RCC 7860 (cell line): Measurements from ENCODE around the gene FCHSD2.
"Not testable (repeated sequence)": the region's sequence is repeated elsewhere in the genome, so short reads cannot be mapped to it uniquely, and the experiment has no call there.

Experiments
- DNase-seq: peaks from one replicate; pipeline ENCODE4 v3.0.0-alpha.2; 2015; ENCODE audit warnings: low spot score
- FAIRE-seq: peaks from 2 replicates; lab custom pipeline; 2012; peaks lifted over from hg19 to GRCh38; lab: Jason Lieb, UNC

The FCHSD2 gene

DNA sequence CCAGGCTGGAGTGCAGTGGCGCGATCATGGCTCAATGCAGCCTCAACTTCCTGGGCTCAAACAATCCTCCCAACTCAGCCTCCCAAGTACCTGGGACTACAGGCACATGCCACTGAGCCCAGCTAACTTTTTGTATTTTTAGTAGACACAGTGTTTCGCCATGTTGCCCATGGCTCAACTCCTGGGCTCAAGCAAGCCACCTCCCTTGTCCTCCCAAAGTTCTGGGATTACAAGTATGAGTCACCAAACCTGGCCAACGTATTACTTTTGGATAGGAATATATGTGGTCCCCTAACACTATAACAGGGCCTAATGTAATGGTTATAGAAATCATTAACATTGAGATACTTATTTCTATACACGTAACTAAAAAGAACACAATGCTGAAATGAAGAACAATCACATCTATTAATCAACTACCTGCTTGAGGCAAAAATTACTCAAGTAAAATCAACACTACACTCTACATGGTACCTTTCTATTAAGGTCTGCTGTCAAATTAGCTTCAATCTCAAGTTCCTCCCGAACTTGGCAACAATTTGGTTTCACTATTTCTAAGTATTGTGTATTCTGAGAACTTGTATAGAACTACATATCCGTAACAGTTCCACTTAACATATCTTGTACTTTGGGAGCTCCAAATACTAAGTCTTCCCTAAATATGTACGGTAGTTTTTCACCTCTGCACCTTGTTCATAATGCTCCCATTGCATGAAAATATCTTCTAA lies 124.9 kb downstream of the FCHSD2 start:
- no peak for FAIRE-seq
- no peak for DNase-seq

DNA sequence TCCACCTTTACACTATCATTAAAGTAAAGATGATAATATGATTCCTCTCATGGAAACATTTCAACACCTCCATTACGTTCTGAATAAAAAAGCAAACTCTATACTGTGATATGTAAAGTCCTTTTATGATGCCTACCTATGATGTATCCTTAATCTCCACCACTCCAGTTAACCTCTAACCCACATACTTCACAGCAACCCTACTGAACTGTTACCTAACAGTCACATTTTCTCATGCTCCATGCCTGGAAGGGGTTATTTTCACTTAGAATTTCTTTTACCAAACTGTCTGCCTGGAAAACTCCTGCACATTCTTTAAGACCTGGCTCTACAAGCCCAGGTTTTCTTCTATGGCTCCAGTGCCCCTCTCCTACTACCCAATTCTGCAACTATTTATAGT lies 129.1 kb downstream of the FCHSD2 start:
- FAIRE-seq (no peak), DNase-seq (no peak)

- FAIRE-seq (no peak), DNase-seq (no peak)
These were observed 129.8 kb downstream of the FCHSD2 start for GRCh38 chr11:73012121-73012863.

DNA sequence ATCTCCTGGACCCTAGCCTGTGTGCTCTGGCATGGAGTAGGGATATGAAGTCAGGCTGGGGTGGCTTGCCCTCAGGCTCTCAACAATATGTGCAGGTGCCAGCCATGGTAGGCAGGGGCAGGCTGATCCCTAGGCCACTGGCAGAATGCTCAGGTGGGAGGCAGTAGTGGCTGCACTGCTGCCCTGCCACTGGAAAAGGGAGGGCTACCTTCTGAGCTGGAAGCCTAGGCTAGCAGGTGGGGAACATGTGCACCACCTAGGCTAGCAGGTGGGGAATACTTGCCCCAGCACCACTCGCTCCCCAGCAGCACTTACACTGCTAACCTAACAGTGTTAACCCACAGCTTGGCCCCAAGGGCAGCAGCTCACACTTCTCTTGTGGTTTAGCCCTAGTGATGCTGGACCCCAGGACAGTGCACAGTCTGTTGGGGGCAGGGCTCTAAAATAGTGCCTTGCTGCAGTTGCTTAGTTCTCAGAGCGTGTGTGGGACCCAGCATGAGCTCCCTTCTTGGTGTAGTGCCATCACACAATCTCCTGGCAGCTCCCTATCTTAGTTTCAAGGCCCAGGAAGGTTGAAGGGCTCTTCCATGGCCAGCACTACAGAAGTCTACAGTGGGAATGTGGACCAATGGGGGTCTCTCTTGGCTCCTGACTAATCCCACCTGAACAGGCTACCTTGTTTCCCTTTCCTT lies 130.8 kb downstream of the FCHSD2 start:
- no peak for FAIRE-seq
- no peak for DNase-seq

DNA sequence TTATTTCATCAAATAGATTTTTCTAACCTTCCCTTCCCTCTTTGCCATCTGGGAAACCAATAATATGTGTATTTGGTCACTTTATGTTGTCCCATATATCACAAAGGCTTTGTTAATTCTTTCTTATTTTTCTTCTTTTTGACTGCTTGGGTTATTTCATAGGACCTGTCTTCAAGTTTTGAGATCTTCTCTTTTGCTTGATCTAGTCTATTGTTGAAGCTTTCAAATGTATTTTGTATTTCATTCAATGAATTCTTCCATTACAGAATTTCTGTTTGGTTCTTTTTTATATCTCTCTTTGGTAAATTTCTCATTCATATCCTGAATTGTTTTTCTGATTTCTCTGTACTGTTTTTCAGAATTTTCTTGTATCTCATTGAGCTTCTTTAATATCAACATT lies 132.1 kb downstream of the FCHSD2 start:
- FAIRE-seq (no peak), DNase-seq (no peak)

GRCh38 chr11:73004088-73004487 lies 138.0 kb downstream of the FCHSD2 start:
- DNase-seq = no peak
- FAIRE-seq = no peak

GRCh38 chr11:73003088-73003487 lies 139.0 kb downstream of the FCHSD2 start:
- FAIRE-seq (no peak), DNase-seq (no peak)

- DNase-seq (no peak), FAIRE-seq (no peak)
These were observed 139.9 kb downstream of the FCHSD2 start for GRCh38 chr11:73002214-73002613.

DNA sequence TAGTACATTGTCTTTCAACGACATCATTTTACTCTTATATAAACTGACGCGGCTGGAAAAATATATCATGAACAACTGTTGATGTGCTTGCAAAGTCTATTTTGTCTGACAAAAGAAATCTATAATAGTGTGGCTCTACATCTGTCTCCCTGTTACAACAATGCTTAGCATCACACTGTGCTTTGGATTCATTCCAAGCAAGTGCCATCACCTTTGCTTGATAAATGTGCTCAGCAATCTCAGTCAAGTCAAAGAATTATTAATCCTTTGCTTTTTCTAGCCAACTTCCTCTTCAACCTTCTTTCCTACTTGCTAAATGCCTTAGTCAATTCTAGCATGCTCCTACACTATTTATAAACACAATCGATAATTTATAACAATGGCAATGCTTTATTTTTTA lies 140.5 kb downstream of the FCHSD2 start:
- FAIRE-seq (no peak), DNase-seq (no peak)

GRCh38 chr11:72998676-72999075 lies 143.4 kb downstream of the FCHSD2 start:
- no peak for DNase-seq
- FAIRE-seq = no peak

GRCh38 chr11:72996959-72997358 lies 145.2 kb downstream of the FCHSD2 start:
- DNase-seq (no peak), FAIRE-seq (no peak)

GRCh38 chr11:72989727-72990126 lies 152.4 kb downstream of the FCHSD2 start:
- no peak for FAIRE-seq

GRCh38 chr11:72988821-72989220 lies 153.3 kb downstream of the FCHSD2 start:
- no peak for DNase-seq
- FAIRE-seq = no peak

More at GRCh38 chr11:72989727-72990126, 152.4 kb downstream of the FCHSD2 start:
- DNase-seq = no peak

DNA sequence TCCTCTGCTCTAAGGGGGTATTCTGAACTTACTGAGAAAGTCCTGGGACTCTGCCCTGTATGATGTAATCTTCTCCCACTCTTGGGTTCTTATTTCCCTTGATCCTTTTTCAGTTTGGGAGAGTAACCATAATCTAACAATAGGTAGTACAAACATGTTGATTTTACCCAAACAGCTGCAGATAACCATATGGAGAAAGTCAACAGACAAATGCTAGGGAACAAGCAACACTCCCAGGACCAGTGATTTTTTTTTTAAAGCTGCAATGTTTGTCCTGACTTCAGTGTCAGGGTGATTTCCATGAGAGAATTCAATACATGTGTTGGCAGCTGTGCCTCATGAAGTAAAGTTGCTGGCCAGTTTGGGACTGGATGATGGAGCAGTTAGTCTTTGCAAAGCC lies 156.5 kb downstream of the FCHSD2 start:
- DNase-seq (no peak), FAIRE-seq (no peak)

DNA sequence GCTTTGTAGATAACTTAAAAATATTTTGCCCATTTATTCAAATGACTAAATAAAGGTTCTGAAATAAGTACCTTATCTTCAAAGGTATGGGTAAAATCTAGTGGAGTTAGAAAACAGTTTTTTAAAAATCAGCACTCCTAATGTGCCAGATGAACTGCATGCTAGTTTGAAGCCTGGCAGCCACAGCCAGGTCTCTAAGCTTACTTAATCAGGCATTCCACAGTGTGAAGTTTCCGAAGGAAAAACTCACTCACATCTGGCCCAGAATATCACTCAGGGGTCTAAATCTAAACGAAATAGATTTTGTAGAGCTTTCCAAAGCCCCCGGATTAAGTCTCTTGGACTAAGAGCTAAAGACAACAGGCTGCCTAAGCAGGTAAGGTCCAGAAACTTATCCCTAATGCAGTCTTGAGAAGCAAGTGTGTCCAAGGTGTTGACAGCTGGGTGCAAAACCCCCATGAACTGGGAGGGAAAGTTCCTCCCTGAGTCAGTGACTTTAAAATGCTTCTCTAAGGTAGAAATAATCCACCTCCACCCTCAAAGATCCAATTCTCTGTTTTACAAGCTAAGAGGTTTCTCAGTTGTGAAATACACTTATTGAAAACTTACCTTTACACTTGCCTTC lies 157.6 kb downstream of the FCHSD2 start:
- no peak for FAIRE-seq
- no peak for DNase-seq

DNA sequence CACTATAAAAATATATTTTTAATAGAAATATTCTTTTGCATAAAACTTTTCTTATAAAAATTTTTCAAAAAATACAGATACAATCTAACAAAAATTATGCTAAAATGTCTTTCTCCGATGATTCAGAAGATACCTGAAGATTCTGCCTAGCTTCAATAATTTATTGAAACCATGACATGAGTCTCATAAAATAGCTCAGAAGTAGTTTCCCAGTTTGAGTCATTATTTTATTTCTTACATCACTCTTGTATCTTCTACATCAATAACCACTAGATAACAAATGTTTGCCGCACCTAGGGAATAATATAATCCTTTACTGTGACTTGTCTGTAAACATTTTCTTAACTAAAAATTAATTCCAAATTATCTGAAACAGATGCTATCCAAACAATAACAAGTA lies 158.6 kb downstream of the FCHSD2 start:
- DNase-seq = no peak
- no peak for FAIRE-seq

DNA sequence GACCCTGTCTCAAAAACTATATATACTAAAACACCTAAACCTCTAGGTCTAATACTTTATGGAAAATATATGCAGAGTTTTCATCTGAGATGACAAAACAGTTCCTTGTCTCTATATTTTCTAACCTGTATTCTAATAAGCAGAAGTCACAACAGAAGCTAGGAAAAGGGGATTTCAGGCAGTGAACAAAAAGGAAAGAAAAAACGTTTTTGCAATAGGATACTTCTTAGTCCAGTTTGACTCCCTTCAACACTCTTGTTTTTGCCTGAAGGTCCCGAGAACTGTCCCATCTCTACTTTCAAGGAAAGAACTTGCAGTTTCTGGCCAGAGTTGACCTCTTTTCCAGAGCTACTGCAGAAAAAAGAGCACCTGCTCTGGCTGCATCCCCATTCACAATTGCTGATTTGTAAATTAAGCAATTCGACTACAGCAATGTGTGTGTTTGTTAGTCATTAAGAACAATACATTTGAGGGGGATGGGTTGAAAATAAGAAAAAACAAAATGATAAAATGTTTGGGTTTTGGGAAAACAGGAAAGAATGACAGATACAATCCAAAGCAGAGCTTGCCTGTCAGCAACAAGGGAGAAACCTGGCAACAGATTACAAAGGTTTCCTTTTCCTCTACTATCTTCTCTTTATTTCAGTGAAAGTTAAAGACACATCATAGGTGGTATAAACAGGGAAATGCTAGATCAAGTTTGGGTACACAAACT lies 160.0 kb downstream of the FCHSD2 start:
- no peak for FAIRE-seq
- no peak for DNase-seq

DNA sequence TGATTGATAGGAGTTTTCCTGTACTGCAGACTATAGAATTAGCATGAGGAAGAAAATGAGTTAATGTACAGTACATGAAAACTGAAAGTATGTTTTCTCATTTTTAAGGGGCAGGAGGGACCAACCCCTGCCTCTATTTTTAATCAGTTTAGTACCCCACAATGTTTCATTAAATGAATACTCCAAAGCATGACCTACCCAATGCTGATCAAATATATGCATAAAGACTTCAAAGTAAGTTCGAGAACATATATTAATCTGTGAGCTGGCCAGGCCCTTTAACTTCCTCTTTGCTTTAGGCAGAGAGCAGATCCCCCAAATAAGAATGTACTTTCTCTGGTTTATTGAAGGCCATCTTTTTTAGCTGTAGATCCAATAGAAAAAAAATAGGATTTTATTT lies 161.0 kb downstream of the FCHSD2 start:
- FAIRE-seq (no peak), DNase-seq (no peak)

- FAIRE-seq, DNase-seq: not testable (repeated sequence)
These were observed 164.3 kb downstream of the FCHSD2 start for GRCh38 chr11:72977782-72978181.

DNA sequence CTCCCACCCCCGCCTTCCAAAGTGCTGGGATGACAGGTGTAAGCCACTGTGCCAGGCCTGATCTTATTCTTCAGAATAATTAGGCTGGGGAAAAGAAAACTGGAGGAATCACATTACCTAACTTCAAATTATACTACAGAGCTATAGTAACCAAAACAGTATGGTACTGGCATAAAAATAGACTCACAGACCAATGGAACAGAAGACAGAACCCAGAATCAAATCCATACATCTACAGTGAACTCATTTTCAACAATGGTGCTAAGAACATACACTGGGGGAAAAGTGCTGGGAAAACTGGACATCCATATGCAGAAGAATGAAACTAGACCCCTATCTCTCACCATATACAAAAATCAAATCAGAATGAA lies 165.6 kb downstream of the FCHSD2 start:
- DNase-seq, FAIRE-seq: not testable (repeated sequence)
